GM23248 (cell line): ENCODE data around the gene WDR48.

ENCODE experiments used
- EZH2 ChIP-seq: fragments of 200-600 bp; sonication (generic); IDR thresholded peaks from 2 replicates; pipeline ENCODE4 v1.6.1; 2018; ENCODE audit warnings: antibody characterized with exemption, mild to moderate bottlenecking; ENCODE audit not compliant: insufficient read depth, poor library complexity, severe bottlenecking
- EZH2phosphoT487 ChIP-seq: fragments of 200-600 bp; sonication (generic); IDR thresholded peaks from 2 replicates; pipeline ENCODE4 v1.6.1; 2018; ENCODE audit warnings: antibody characterized with exemption, moderate library complexity, mild to moderate bottlenecking, low read depth; ENCODE audit not compliant: insufficient read depth

DNA sequence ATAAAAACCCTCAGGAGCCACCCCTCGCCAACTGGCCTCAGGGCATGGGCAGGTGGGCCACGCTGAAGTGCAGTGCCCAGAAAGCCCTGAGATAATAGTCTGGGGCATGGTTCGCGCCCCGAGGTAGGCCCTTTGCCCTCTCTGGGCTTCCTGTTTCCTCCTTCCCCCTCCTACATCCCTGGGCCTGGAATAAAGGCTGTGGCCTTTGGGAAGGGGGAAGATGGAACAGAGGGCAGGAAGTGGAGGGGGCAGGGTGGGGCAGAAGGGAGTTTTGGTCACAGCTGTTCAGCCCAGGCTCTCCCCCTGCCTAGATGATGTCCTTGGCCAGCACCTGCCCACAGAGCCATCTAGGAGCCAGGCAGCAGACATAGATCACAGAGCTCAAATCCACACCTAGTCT is 90.3 kb downstream of the WDR48 start:
- TF ChIP-seq EZH2 (no peak), EZH2phosphoT487 (no peak)
